Endodermal cell (in vitro differentiated cells): ENCODE results near the gene MSH3. TPM values are rescaled to one million over a fixed set of nuclear protein-coding genes. Genes with fewer than 3 reads are reported as not detected.

Experiments
- DNase-seq: peaks from one replicate; pipeline ENCODE4 v3.0.0-alpha.2; 2017
- H3K27ac ChIP-seq: 2 replicates; pipeline ENCODE4 v1.5.1; 2013; ENCODE audit warnings: mild to moderate bottlenecking, low read depth, low read length, moderate library complexity
- H3K27me3 ChIP-seq: 2 replicates; pipeline ENCODE4 v1.6.1; 2013; ENCODE audit warnings: mild to moderate bottlenecking, low read length, moderate library complexity; ENCODE audit not compliant: insufficient read depth, control insufficient read depth, poor library complexity, severe bottlenecking
- H3K36me3 ChIP-seq: 2 replicates; pipeline ENCODE4 v1.7.0; 2013; ENCODE audit warnings: mild to moderate bottlenecking, low read length, moderate library complexity; ENCODE audit not compliant: control insufficient read depth, insufficient read depth
- H3K4me1 ChIP-seq: one replicate; pipeline ENCODE4 v1.7.0; 2013; ENCODE audit warnings: low read length; ENCODE audit not compliant: control insufficient read depth, insufficient read depth
- H3K4me3 ChIP-seq: 2 replicates; pipeline ENCODE4 v1.5.1; 2013; ENCODE audit warnings: mild to moderate bottlenecking, low read length, moderate library complexity
- H3K9ac ChIP-seq: 2 replicates; pipeline ENCODE4 v1.6.1; 2013; ENCODE audit warnings: mild to moderate bottlenecking, low read length, moderate library complexity; ENCODE audit not compliant: poor library complexity, severe bottlenecking; ENCODE audit errors: extremely low read depth
- H3K9me3 ChIP-seq: 2 replicates; pipeline ENCODE4 v1.6.1; 2013; ENCODE audit warnings: mild to moderate bottlenecking, low read length, moderate library complexity; ENCODE audit not compliant: control insufficient read depth
- H3K27ac Mint-ChIP-seq: 2 replicates; pipeline ENCODE4 v1.8.0; 2020; ENCODE audit warnings: mixed read lengths
- H3K27me3 Mint-ChIP-seq: 2 replicates; pipeline ENCODE4 v1.8.0; 2021; ENCODE audit warnings: mild to moderate bottlenecking, mixed read lengths; ENCODE audit not compliant: insufficient read depth
- H3K36me3 Mint-ChIP-seq: 2 replicates; pipeline ENCODE4 v1.8.0; 2020; ENCODE audit warnings: low read depth, mixed read lengths
- H3K4me1 Mint-ChIP-seq: 2 replicates; pipeline ENCODE4 v1.8.0; 2020; ENCODE audit warnings: mixed read lengths
- H3K4me3 Mint-ChIP-seq: 2 replicates; pipeline ENCODE4 v1.8.0; 2020; ENCODE audit warnings: mild to moderate bottlenecking, moderate library complexity, mixed read lengths
- H3K9me3 Mint-ChIP-seq: 2 replicates; pipeline ENCODE4 v1.8.0; 2020; ENCODE audit warnings: mild to moderate bottlenecking, mixed read lengths
- CTCF ChIP-seq: fragments of 200-600 bp; sonication (generic); conservative IDR thresholded peaks from 2 replicates; pipeline ENCODE4 v1.5.0; 2021; ENCODE audit warnings: antibody characterized with exemption, mild to moderate bottlenecking
- WGBS, 2 experiments: methylation state at CpG; one replicate each; pipeline versions ENCODE4 v1.1.5 to v1.1.7; 2013; ENCODE audit warnings: missing lambda C conversion rate in 2 of 2, mixed read lengths in 1 of 2; ENCODE audit not compliant: insufficient coverage in 1 of 2, insufficient read length in 1 of 2; 5-methylcytosine and 5-hydroxymethylcytosine counted together
- total RNA-seq, 2 donors: library from RNA; stranded (reverse); fragmentation: NEBNext Ultra II Directional in 1 of 2; extraction: Animal tissue kit (Norgen Biotek cat#: 25700) in 1 of 2; gene quantifications; 2 replicates in 1 of 2; 3 replicates in 1 of 2; pipeline ENCODE4 v1.2.1, GENCODE V29; 2021

The MSH3 gene
- total RNA-seq, 2 donors from 2014 or later, result 17.3 to 25.2 TPM

GRCh38 chr5:80761966-80762365 lies 107.5 kb downstream of the MSH3 start:
- no peak overlapping the region for H3K27ac ChIP-seq
- H3K9me3 ChIP-seq, result no peaks in the 10 kb centered on the region
- no peaks in the 10 kb centered on the region for H3K4me1 ChIP-seq
- H3K27me3 ChIP-seq, result no peaks in the 10 kb centered on the region
- no peak overlapping the region for H3K4me3 ChIP-seq
- peaks cover 15% of the 10 kb centered on the region for H3K36me3 Mint-ChIP-seq
- no peaks in the 10 kb centered on the region for H3K4me1 Mint-ChIP-seq
- no peaks in the 10 kb centered on the region for H3K9me3 Mint-ChIP-seq
- no CpG with 5 or more reads among the region's 1 CpG for WGBS, 2 experiments
- peaks cover 9% of the 10 kb centered on the region for H3K36me3 ChIP-seq
- no peak for TF ChIP-seq CTCF
- no peak overlapping the region for H3K27ac Mint-ChIP-seq
- no peak for DNase-seq
- no peak overlapping the region for H3K4me3 Mint-ChIP-seq
- H3K9ac ChIP-seq, result no peak overlapping the region
- H3K27me3 Mint-ChIP-seq, result no peaks in the 10 kb centered on the region

- Mint-ChIP-seq H3K4me1 (no peaks in the 10 kb centered on the region), H3K27me3 (no peaks in the 10 kb centered on the region), H3K27ac (no peak overlapping the region), H3K9me3 (no peaks in the 10 kb centered on the region), H3K4me3 (no peak overlapping the region), H3K36me3 (peaks cover 15% of the 10 kb centered on the region)
- no peak for DNase-seq
- H3K27me3 ChIP-seq, result no peaks in the 10 kb centered on the region
- no peaks in the 10 kb centered on the region for H3K9me3 ChIP-seq
- H3K9ac ChIP-seq, result no peak overlapping the region
- H3K4me1 ChIP-seq, result no peaks in the 10 kb centered on the region
- no peak overlapping the region for H3K27ac ChIP-seq
- TF ChIP-seq CTCF, result no peak
- no peak overlapping the region for H3K4me3 ChIP-seq
- peaks cover 9% of the 10 kb centered on the region for H3K36me3 ChIP-seq
- WGBS, 2 experiments, result 96 to 100% methylated on average over 4 of the region's 4 CpGs
Measured at GRCh38 chr5:80762573-80762972, 108.1 kb downstream of the MSH3 start.

- no peaks in the 10 kb centered on the region for H3K27me3 Mint-ChIP-seq
- no peak overlapping the region for H3K4me3 ChIP-seq
- no peak overlapping the region for H3K27ac ChIP-seq
- no peak for TF ChIP-seq CTCF
- H3K36me3 ChIP-seq, result peaks cover 5% of the 10 kb centered on the region
- 93% methylated on average over 3 of the region's 3 CpGs; no CpG with 5 or more reads in 1 of the 2 experiments for WGBS, 2 experiments
- H3K4me1 ChIP-seq, result no peaks in the 10 kb centered on the region
- no peak for DNase-seq
- no peaks in the 10 kb centered on the region for H3K27me3 ChIP-seq
- H3K36me3 Mint-ChIP-seq, result peaks cover 15% of the 10 kb centered on the region
- H3K9me3 ChIP-seq, result no peaks in the 10 kb centered on the region
- no peak overlapping the region for H3K9ac ChIP-seq
- no peak overlapping the region for H3K27ac Mint-ChIP-seq
- H3K9me3 Mint-ChIP-seq, result no peaks in the 10 kb centered on the region
- H3K4me1 Mint-ChIP-seq, result no peaks in the 10 kb centered on the region
- H3K4me3 Mint-ChIP-seq, result no peak overlapping the region
Measured at GRCh38 chr5:80763211-80763610, 108.8 kb downstream of the MSH3 start.
